HG03060 (cell line): Measurements from ENCODE around the gene HAPLN3.

Source experiments
- ATAC-seq: cut with Tn5 transposase; IDR thresholded peaks from one replicate; pipeline ENCODE4 v1.9.1; 2021; ENCODE audit warnings: low read depth, moderate number of reproducible peaks; ENCODE audit not compliant: unreplicated experiment

HAPLN3 gene

DNA sequence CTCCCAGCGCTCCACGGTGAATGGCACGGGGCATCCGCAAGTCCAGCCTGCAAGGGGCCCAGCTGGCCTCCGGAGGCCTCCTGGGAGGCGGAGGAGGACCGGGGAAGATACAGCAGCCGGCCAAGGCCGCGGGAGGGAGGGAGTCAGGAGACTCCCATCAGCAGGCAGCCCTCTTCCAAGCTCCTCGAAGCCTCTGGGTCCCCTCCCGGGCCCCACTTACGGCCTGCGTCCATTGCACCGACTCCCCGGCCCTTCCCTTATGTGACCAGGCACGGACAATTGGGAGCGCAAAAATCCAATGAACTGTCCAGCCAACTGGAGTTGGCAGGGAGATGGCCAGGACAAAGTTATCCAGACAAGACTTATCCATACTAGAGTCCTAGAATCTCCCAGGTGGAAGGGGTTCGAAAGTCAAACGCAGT lies 17.2 kb upstream of the HAPLN3 start:
- no peak for ATAC-seq

DNA sequence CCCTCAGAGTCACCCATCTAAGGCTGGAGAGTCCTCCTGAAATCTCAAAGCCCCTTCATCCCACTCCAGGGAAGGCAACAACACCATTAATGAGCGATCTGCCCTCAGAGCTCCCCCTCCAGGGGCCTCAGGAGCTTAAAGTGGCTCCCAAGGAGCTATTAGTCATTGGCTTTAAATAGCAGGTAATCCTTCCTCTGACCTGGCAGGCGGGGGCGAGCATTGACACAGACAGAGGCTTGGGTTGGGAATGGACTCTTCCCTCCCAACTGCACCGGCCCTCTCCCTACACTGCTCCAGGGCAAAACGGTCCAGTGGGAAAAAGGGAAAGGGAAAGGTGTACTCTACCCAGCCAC lies 16.4 kb upstream of the HAPLN3 start:
- no peak for ATAC-seq

DNA sequence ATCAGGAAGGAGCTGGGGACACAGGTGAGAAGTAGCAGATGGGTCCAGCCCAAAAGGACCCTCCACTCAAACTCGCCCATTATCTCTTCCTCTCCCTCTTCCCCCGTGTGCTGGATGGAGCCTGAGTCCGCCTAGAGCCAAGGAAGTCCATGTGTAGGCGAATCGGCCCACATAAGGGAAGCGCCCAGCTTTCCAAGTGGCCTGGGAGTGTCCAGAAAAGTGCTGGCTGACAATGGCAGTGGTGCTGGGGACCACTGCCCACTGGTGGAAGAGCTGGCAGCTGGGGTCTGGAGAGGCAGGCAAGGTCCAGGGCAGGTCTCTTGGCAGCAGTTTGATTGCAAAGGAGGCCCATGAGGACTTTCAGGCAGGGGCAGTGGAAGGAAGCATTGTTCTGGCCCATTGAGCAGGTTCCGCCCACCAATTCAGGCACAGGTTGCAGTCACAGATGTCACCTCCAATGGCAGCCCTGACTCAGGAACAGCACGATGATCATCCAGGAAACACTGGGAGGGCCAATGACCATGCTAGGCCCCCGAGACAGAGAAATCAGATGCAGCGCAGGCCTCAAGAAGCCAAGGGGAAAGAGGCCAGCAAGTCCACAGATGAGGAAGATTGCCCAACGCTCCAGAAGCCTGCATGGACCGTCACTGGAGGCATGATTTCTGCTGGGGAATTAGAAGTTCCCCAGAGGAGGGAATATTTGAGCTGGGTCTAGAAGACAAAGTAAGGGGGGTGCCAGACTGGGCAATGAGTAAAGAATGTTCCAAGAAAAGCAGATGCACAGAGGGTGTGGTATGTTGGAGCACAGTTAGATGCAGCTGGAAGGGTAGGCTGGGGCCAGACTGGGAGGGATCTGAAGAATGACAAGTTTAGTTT lies 14.8 kb upstream of the HAPLN3 start:
- ATAC-seq = no peak

DNA sequence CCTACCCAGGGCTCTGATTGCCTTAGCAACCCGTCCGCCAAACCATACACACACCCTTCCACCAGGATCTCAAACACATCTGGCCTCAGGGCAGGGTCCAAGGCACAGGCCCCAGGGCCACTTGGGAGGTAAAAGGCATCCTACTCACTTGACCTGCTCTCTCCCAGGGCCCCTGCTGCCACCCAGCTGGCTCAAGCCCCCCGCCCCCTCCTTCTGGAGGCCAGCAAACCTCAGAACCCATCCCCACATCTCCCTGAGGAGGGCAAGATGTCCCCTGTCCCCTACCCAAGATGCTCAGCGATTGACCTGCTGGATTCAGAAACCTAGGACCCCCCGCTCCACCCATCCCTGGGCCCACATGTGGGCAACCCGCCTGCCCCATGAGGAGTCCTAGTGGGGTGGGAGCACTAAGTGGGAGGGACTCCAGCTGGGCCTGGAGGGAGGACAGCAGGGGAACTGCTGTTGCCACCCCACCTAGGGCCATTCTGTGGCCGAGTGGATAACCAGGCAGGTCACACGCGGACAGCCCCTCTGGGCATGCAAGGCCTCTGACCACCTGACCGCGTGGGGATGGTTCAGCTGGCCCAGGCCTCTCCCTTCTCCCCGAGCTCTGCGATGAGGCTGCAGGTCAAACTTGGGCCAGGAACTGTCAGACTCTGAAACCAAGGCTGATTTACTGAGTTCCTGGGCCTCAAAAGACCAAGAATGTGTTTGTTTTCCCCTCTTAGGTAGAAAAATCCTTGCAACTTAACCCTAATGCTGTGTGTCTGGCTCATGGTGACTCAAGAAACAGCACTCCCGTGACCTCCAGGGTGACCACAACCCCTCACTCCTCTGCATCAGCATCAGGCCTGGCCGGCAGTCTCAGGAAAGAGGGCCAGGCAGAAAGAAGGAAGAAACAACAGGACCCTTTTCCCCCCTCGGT lies 13.6 kb upstream of the HAPLN3 start:
- ATAC-seq = no peak

- no peak for ATAC-seq
Measured at GRCh38 chr15:88908123-88908522, 12.8 kb upstream of the HAPLN3 start.

- ATAC-seq = no peak
Measured at GRCh38 chr15:88907111-88907510, 11.8 kb upstream of the HAPLN3 start.

DNA sequence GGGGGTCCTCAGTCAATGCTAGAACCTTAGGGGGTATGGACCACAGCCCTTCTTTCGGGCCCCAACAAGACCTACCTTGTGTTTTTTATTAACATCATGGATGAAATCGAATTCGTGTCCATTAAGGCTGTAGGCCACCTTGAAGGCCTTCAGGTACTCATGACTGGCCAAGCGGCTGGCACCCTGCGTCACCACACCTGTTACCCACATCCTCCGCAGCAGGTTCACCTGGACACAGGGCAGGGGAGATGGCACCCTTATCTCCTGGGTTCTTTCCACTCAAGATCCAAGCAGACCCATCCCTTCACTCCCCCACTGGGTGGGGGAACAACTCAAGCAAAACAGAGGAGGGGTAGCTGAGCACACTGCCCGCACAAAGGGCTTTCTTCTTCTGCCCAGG lies 11.2 kb upstream of the HAPLN3 start:
- ATAC-seq = no peak

GRCh38 chr15:88906130-88906529 lies 10.8 kb upstream of the HAPLN3 start:
- ATAC-seq = no peak

- no peak for ATAC-seq
Measured at GRCh38 chr15:88905576-88905975, 10.2 kb upstream of the HAPLN3 start.

DNA sequence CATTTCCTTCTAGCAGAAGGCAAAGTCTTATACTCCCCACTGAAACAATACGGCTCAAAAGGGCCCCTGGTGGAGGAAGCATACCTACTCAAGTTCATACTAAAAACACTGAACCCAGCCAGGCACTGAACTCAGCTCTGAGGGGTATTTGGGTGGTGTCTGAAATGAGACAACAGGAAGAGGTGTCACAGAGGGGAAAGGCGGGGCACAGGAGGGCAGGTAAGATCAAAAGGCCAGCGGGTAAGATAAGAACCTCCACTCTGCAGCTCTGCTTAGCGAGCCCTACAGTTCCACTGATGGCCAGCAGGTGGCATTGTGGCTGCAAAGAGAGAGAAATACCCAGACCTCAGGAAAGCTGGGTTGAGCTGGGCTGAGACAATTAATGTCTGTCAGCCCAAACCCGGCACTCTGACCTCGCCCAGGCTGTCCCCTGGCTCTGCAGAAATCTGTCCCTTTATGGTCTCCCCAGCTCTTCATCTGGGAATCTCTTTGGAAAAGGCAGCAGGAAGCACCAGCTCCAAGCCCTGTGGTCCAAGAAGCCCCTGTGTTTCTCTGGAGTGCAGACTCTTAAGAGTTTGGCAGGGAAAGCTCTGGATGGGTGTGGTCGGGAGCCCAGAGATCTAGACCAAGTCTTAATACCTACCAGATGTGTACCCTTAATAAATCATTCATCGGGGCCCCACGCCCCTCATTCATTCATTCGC lies 9.4 kb upstream of the HAPLN3 start:
- no peak for ATAC-seq

DNA sequence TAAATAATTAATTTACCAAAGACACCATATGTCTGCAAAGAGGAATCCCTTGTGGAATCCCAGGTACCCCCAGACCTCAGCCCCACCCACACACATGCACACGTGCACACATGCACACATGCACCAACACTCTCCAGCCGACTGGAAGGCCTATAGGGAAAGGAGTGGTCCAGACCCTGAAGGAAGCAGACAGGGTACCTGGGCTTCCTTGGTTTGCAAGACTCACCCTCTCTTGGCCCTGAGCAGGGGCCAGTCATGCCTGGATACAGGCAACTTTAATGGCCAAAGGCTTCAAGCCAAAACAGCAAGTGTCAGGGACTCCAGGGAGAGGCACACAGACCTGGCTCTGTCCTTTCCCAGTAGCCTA lies 8.9 kb upstream of the HAPLN3 start:
- ATAC-seq = no peak

- no peak for ATAC-seq
Measured at GRCh38 chr15:88902846-88903245, 7.5 kb upstream of the HAPLN3 start.

- no peak for ATAC-seq
Measured at GRCh38 chr15:88902221-88902835, 7.0 kb upstream of the HAPLN3 start.

GRCh38 chr15:88901508-88902220 lies 6.3 kb upstream of the HAPLN3 start:
- ATAC-seq = no peak

DNA sequence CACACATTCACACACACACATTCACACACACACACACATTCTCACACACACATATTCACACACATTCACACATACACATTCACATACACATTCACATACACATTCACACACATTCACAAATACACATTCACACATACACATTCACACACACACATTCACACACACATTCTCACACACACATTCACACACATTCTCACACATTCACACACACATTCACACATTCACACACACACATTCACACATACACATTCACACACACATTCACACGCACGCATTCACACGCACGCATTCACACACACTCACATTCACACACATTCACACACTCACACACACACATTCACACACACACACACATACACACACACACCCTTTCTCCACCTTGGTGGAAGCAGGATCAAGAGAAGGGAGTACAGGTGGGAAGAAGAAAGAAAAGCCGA lies 5.7 kb upstream of the HAPLN3 start:
- ATAC-seq = no peak

DNA sequence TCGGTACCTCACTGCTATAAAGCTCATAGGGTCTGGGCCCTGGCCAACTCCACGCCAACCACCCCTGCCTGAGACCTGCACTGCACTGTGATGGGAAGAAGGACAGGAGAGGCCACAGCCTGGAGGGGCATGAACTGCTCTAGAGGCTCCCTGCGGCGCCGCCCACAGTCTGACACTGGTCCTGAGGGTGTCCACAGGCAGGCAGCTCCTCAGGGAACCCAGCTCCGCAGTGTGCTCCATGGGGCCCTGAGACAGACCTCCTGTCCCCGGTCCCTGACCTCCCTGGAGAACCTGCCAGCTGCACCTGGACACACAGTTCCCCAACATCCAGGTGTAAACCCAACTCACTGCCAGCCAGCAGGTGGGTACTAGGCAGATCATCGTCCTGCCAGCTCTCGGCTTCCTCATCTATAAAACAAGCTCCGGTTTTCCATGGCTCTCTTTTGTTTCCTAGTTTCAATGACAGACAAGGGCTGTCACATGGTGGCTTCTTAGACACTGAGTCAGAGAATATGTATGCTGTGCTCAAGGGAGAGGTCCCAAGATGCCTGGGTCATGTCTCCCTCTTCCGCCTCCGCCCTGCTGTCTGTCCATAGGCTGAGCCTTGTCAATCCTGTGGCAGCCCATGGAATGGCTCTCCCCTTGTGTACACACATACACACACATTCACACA lies 5.1 kb upstream of the HAPLN3 start:
- ATAC-seq = no peak

DNA sequence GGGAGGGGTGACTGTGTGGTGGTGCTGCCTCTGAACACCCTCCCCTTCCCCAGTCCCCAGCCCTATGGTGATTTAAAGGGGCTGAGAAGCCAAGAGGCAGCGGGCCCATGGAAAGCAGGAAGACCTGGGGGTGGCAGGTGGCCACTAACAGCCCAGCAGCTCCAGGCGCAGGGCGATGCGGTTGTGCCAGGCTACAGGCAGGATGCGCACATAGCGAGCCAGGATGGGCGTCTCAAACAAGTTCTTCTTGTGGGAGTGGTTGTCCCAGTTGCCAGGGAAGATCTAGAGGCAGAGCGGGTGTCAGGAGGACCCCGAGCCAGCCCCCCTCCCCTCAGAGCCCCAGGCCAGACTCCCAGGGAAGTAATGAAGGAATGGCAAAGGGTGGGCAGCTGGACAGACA lies 3.9 kb upstream of the HAPLN3 start:
- no peak for ATAC-seq

DNA sequence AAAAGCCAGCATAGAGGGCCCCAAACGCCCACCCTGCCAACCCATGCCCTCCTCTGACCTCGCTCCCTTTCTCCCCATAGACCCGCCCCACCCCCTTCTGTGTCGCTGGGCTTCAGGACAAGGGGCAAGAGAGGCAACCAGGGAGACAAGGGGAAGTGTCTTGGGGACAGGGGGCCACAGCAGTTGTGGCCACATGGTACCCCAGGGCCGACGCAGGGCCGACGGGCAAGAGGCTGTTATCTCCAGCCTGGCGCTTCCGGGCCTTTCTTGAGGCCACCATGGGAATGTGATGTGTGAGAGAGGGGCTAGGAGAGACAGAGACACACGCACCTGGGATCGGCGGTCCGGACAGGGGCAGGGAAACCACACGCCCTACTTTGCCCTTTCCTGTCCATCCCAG lies 3.4 kb upstream of the HAPLN3 start:
- no peak for ATAC-seq

- no peak for ATAC-seq
Measured at GRCh38 chr15:88897456-88898194, 2.3 kb upstream of the HAPLN3 start.
